Left renal cortex interstitium (tissue), 4 donors: ENCODE results near the gene RETN. TPM values are rescaled to one million over a fixed set of nuclear protein-coding genes. Genes with fewer than 3 reads are reported as not detected.

Experiments used
- DNase-seq, 4 donors: peaks; one replicate each; pipeline ENCODE4 v3.0.0-alpha.2; 2013; ENCODE audit warnings: low read depth in 4 of 4, low spot score in 2 of 4, missing footprints in 1 of 4
- polyA plus RNA-seq, 4 donors: library from polyadenylated mRNA; unstranded; fragments of 120-200 nt; gene quantifications; one replicate each; pipeline ENCODE4 v1.2.1, GENCODE V29; 2013; ENCODE audit not compliant: insufficient read length in 4 of 4

The RETN gene
- polyA plus RNA-seq, 4 donors = 0.71 to 2.7 (median 1.7) TPM

- DNase-seq = no peak
These were observed 11.6 kb upstream of the RETN start for GRCh38 chr19:7657131-7657751.

GRCh38 chr19:7658219-7658686, 10.6 kb upstream of the RETN start:
- DNase-seq = no peak

DNA sequence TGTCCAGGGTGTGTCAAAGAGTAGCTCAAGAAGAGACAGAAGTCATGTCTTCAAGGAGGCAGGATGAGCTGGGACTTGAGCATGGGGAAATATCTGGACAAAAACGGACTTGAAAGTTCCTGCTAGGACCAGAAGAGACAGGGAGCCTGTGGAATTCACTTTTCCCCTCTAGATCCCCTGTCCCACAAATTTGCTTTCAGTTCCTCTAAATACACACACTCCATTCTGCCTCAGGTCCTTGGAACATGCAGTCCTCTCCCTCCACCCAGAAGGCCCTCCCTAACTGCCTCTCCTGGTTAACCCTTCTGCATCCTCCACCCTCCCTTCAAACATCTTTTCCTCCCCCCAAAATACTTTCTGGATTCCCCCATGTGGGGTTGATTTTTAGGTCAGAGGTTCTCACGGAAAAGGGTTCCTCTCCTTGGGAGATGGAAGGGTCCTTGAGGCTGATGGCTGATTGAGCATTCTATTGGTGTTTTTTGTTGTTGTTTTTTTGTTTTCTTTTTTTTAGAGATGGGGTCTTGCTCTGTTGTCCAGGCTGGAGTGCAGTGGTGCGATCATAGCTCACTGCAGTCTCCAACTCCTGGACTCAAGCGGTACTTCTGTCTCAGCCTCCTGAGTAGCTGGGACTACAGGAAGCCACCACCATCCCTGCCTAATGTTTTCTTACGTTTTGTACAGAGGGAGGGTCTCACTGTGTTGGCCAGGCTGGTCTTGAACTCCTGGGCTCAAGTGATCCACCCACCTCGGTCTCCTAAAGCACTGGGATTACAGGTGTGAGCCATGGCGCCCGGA, 6.9 kb upstream of the RETN start:
- no peak for DNase-seq

- no peak for DNase-seq
These were observed 6.2 kb upstream of the RETN start for GRCh38 chr19:7662657-7663056.

DNA sequence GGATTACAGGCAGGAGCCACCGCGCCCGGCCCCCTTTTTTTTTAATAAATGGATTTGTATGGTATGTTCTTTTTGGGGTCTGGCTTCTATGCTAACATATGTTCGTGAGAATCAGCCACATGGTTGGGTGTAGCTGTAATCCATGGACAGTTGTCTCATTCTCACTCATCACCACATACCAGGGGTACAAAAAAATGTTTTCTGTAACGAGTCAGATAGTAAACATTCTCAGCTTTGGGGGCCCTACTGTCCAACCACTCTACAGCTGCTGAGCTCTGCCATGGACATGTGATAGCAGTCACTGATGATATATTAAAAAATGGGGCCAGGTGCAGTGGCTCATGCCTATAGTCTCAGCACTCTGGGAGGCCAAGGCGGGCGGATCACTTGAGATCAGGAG, 5.1 kb upstream of the RETN start:
- DNase-seq = no peak

GRCh38 chr19:7665076-7665475, 3.8 kb upstream of the RETN start:
- DNase-seq = no peak

DNA sequence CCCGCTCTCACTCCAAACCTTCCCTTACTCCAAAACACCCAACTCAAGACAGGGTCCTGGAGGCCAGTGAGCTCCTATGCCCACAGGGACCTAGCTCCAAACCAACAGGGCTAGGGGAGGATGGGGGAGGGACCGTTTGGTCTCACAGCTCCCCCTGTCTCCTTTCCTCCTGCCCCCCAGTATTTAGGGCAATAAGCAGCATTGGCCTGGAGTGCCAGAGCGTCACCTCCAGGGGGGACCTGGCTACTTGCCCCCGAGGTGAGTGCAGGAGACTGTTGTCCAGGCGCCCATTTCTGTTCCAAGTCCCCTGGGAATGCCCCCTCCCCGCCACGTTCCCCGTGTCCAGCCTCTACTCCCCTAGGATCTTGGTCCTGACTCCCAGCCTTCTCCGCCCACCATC, 792 bp downstream of the RETN start:
- DNase-seq = no peak

DNA sequence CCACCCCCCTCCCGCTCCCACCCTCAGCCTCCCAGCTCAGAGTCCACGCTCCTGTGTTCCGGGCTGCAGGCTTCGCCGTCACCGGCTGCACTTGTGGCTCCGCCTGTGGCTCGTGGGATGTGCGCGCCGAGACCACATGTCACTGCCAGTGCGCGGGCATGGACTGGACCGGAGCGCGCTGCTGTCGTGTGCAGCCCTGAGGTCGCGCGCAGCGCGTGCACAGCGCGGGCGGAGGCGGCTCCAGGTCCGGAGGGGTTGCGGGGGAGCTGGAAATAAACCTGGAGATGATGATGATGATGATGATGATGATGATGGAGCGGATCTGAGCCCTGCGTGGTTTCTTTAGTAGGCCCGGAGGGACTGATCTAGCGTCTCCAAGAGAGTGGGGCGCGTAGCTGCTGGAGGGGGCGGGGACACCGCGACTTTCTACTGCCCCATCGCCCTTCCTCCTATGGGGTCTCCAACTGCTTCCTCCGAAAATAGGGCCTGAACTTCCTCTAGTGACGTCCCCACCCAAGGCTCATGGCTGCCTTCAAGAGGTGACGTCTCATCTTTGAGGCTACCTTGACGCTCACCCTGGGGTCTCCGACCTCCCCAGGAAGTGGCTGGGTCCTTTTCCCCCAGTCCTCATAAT, 1.4 kb downstream of the RETN start:
- no peak for DNase-seq

- no peak for DNase-seq
These were observed 1.9 kb downstream of the RETN start for GRCh38 chr19:7670790-7671189.

- no peak for DNase-seq
These were observed 3.7 kb downstream of the RETN start for GRCh38 chr19:7672522-7672921.

- DNase-seq = no peak
These were observed 5.5 kb downstream of the RETN start for GRCh38 chr19:7674010-7675005.

GRCh38 chr19:7676376-7676775, 7.5 kb downstream of the RETN start:
- DNase-seq = no peak

DNA sequence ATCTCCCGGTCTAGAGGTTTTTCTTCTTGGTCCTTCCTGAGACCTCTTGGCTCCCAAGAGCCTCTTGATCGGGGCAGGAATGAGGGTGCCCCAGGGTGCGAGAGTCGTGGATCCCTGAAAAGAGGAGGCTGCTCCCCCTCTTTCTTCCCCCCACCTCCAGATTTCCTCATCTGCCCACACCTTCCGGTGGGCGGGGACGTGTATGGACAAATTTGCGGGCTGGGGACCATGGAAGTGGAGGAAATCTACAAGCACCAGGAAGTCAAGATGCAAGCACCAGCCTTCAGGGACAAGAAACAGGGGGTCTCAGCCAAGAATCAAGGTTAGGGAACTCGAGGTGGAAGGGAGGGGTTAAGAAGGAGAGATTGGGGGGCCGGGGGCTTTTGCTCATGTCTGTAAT, 8.0 kb downstream of the RETN start, which contains the start of gene MCEMP1:
TSS of gene MCEMP1 (plus strand) at position 237 of the 400 bp plus-strand sequence. CDS start at position 268, 31 bp downstream.
- no peak for DNase-seq

DNA sequence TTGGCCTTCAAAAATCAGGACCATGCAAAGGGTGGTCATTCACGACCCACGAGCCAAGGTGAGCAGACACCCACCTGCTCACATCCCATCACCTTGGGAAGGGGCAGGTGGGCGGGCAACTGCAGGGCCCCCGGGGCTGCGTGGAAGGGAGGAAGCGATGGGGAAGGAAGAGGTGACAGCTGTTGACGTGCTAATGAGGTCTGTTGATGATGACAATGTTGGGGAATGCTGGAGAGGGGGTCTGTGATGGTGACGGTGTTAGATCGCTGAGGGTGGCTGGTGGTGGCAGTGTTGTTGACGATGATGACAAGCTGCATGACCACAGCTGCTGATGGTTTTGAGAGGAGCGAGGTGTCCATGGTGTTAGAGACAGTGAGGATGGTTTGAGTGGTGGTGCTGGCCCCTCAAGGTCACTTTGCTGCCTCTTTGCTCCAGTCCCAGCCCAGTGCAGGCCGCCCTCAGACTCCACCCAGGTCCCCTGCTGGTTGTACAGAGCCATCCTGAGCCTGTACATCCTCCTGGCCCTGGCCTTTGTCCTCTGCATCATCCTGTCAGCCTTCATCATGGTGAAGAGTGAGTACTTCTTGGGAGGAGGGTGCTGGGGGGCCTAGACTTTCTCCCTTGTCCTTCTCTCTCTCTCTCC, 8.9 kb downstream of the RETN start:
- DNase-seq = no peak

GRCh38 chr19:7678971-7679751, 10.3 kb downstream of the RETN start:
- DNase-seq = no peak

GRCh38 chr19:7679771-7680605, 11.1 kb downstream of the RETN start:
- no peak for DNase-seq

- peak; percentile 62 to 84 (median 75) for DNase-seq
These were observed 11.9 kb downstream of the RETN start, which contains the start of gene TRAPPC5 for GRCh38 chr19:7680606-7681339. Gene TRAPPC5, plus strand, starts transcription at chr19:7680833. Its CDS starts 1,421 bp downstream, at chr19:7682254.
